ENCODE results near the gene C10orf88.

DNA sequence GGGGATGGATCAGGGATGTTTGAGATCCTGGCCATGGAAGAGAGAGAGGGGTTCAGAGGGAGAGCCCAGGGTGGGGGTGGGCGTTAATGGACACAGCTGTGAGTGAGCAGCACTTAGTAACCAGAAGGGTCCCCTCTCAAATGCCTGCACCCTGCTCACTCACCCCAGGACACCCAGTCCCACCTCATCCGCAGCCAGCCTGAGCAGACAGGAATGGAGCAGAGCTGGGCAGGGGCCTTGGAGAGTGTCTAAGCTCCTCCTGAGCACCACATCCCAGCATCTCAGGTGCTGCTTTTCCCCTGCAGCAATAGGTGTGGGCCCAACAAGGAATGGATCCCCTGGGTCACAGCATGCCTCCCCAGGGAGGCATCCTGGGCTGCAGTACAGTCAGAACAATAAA is 38.3 kb downstream of the C10orf88 start:
- TF ChIP-seq, protein P1, sequence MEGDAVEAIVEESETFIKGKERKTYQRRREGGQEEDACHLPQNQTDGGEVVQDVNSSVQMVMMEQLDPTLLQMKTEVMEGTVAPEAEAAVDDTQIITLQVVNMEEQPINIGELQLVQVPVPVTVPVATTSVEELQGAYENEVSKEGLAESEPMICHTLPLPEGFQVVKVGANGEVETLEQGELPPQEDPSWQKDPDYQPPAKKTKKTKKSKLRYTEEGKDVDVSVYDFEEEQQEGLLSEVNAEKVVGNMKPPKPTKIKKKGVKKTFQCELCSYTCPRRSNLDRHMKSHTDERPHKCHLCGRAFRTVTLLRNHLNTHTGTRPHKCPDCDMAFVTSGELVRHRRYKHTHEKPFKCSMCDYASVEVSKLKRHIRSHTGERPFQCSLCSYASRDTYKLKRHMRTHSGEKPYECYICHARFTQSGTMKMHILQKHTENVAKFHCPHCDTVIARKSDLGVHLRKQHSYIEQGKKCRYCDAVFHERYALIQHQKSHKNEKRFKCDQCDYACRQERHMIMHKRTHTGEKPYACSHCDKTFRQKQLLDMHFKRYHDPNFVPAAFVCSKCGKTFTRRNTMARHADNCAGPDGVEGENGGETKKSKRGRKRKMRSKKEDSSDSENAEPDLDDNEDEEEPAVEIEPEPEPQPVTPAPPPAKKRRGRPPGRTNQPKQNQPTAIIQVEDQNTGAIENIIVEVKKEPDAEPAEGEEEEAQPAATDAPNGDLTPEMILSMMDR (IDR thresholded peaks at IDR 0.05) = no peak
- TF ChIP-seq POLR2A (IDR thresholded peaks at IDR 0.05) = no peak
